Measurements from ENCODE around the gene PSPC1.
"Not testable (repeated sequence)": the region's sequence is repeated elsewhere in the genome, so short reads cannot be mapped to it uniquely, and the experiment has no call there.

Gene PSPC1

GRCh38 chr13:19759669-19760068, 23.1 kb downstream of the PSPC1 start:
- no peak for DNase-seq

DNA sequence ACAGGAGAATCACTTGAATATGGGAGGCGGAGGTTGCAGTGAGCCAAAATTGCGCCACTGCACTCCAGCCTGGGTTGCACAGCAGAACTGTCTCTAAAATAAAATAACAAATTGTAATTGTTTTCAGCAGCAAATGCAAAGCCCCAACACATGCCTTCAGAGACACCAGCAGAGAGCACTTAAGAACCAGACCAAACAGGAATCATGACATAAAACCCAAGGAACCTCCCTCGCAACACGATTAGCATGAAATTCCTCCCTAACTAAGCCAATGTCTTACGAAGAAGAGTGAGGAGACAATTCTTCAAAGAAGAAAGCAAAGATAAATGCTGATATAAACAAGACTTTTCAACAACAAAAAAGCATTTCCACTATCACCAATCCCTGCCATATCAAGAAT, 40.1 kb downstream of the PSPC1 start:
- DNase-seq: no peak

GRCh38 chr13:19737844-19738557, 44.7 kb downstream of the PSPC1 start:
- DNase-seq: no peak

- DNase-seq: no peak
Observed at GRCh38 chr13:19726611-19727010, 56.1 kb downstream of the PSPC1 start.

DNA sequence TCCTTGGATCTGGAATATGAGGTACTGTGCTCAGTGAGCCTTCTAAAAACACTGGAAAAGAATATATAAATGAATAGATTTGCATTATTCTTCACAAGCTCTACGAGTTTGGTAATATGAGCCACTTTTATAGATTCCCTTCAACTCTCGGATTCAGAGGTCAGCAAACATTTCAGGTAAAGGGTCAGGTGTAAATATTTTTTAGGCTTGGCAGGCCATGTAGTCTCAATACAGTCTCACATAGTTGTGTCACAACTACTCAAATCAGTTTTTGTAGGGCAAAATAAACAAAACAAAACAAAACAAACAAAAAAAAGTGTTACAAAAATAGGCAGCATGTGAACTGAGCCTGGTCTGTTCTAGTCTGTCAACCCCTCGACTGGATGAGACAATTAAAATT, 57.4 kb downstream of the PSPC1 start:
- no peak for DNase-seq

DNA sequence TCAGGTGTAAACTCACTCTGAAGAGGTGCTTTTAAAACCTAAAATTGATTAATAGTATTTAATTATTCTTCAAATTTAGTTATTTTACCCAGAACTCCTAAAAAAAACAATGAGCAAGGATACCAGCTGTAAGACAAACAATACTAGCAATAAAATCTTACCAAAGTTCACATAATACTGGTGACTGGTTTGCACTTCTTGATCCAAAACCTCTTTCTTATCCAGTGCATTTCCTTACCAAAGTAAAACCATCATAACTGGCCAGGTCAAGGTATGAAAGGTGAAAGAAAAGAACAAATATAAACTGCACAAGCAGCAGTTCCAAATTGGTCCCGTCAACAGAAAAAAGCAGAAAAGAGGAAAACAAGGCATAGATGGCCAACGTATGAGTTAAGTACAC, 62.7 kb downstream of the PSPC1 start:
- no peak for DNase-seq

DNA sequence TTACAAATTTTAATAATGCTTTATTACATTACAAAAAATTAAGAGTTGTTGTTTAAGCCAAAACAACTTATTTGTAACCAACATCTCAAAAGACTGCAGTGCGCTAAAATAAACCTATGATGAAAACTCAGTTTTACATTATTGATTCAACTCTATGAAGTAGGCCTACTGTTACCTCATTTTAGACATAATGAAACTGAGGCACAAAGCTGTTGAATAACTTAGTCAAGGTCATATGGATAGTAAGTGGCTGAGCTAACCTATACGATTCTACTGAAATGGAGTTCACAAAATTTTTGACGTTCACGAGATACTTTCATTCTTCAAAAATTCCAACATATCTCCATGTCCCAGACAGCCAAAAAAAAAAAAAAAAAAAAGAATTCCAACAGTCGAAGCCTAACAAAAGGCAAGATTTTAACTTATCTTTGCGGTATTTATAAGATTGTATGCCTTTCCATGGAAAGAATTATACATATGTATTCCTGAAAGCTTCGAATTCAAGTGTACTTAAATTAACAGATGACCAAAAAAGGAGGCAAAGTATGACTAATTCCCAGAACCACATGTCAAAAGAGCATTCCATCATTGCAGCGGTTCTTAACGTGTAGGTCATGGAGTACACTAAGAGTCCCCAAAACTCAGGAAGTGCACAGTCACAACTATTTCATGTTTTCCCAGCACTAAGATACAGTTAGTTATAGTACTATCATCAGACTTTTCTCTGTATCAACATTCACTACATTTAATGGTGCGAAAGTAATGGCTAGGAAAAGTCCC, 69.4 kb downstream of the PSPC1 start:
- DNase-seq: no peak

GRCh38 chr13:19709782-19710181, 73.0 kb downstream of the PSPC1 start:
- DNase-seq: not testable (repeated sequence)

DNA sequence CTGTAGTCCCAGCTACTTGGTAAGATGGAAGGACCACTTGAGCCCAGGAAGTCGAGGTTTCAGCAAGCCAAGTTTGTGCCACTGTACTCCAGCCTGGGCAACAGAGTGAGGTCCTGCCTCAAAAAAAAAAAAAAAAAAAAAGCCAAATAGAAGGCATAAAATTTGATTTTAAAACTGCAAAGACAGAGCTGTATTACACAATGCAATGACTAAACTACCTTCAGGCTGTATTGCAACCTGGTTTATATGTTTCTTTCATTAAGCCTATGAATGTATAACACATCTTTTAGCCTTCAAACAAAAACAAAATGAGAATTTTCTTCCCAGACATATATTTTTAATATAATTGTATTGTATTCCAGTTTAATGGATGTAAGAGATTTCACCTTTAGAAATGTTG, 73.7 kb downstream of the PSPC1 start:
- not testable (repeated sequence) for DNase-seq

DNA sequence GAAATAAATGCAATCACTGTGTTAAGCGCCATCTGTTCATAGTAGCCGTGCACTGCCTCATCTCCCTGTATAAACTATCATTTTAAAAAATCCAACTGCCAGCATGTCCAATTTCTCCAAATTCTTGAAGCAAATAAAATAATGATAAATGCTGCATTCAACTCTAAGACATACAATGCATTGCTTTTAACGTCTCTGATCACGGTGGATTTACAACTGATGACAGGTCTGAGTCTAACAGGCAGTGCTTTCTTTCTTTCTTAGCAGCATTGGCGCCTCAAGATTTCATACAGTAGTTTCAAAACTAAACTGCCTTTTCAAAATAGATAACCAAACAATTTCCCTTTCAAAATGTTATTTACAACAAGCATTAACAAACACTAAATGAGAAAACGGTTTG, 78.5 kb downstream of the PSPC1 start:
- DNase-seq: not testable (repeated sequence)

DNA sequence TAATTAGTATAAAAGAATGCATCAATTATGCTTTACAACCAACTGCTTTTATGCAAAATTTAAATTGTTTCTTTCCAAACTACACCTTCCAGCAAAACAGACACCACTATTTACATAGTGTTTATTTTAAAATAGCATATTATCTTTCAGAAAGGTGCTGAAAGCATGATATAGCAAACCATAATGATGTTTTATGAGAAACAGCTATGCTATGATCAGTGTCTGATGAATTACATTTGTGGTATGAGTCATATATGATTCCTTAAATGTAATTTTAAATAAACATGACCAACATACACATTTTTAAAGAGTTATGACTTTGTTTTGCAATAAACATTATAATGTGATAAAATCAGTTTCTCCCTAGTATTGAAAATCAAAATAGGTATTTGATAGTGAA, 81.1 kb downstream of the PSPC1 start:
- DNase-seq: not testable (repeated sequence)

DNA sequence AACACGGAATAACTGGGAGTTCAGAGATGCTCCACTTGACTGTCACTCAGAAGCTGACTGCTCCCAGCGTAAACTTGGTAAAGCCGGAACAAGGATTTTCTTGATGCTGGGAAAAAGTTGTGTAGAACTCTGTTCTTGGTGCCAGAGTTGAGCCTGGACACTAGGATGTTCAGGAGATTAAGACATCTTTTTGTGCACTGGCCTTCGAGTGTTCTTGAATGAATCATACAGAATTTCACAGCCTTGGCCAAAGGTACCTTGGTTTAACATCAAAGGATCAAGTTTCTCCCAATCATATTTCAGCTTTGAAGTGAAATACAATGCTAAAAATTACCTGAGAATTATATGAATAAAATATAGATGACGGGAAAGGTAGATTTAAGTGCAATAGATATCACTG, 81.8 kb downstream of the PSPC1 start:
- DNase-seq: not testable (repeated sequence)

DNA sequence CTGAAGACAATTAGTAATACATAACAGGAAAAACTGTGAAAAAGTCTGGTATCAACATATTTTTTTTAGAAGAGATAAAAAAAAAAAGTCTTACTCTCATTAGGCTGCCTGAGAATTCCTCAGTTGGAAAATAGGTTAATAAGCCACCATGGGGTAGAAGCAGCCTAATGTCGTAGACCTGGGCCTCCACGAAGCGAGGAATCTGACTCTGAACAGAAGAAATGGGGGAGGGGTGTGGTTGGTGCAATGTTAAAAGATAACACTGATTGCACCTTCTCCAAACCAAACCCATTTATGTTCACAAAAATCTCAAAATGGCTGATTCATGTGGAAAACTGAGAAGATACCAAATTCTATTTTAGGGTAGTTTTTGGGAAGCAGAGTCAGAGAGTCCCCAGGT, 86.9 kb downstream of the PSPC1 start:
- DNase-seq: no peak

GRCh38 chr13:19695428-19695827, 87.3 kb downstream of the PSPC1 start:
- no peak for DNase-seq

- not testable (repeated sequence) for DNase-seq
Observed at GRCh38 chr13:19691447-19691846, 91.3 kb downstream of the PSPC1 start.

DNA sequence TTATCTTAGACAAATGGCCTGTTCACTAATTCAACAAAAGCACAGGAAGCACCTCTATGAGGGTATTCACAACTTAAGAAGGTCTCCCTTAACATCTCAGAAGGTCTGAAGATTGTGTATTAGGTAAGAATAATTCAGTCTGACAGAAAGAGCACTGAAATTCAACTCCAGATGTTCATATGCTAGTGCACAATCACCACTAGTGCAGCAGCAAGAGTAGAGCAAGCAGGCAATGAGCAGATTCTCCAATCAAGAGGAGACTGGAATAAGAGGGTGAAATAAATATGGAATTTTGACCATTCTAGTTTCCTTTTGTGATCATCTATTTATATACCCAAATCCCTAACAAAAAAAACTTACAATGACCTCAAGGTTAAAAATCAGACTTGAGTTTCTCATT, 97.3 kb downstream of the PSPC1 start:
- DNase-seq: no peak

- DNase-seq: no peak
Observed at GRCh38 chr13:19685034-19685433, 97.7 kb downstream of the PSPC1 start.

DNA sequence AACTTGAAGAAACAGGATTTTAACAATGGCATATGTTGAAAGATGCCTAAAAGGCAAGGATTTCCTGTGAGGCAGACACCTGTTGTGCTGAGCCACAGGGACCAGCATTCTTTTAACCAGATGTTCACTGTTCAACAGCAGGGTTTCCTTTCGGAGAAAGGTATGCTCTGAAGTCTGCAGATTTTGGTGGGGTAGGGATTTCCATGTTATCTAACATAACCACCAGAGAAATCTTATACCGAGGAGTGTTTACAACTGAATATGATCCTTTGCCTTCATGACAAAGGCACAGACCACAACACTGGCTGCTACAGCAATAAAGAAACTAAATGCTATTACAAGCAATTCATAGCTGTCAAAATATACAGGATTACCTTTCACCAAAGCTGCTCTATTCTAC, 101.2 kb downstream of the PSPC1 start:
- DNase-seq: no peak

- no peak for DNase-seq
Observed at GRCh38 chr13:19680751-19681150, 102.0 kb downstream of the PSPC1 start.

DNA sequence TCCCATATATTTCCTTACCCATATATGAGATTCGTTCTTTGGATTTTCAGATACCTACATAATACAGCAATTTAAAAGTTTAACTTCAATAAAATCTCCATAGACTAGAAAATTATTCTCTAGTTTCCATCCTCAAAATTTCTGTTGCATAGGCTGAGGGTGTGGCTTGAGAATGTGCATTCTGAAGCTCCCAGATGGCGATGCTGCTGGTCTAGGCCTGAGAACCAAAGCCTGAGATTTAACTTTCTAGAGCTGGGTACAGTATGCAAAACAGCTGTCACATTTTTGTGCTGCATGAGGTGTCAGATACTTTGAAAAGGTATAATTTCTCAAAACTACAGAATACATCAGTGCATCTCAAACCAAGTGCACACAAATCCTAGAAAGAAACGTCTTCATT, 106.6 kb downstream of the PSPC1 start:
- no peak for DNase-seq

DNA sequence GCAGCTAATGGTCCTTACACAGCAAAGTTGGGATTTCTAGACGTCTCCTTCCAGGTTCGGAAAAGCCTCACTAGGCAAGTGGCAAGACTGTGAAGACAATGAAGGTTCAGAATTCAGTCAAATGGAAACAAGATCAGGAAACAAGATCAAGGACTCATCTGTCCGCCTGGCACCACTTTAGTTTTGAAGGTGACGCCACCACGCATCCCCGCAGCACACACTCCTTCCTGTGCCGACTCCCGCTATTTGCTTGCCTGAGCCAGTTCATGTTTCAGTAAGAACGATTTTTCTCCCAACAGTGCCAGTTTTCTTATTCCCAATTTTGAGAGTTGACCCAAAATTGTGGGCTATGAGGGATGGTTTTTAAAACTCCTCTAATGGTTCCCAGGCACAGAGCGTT, 107.8 kb downstream of the PSPC1 start:
- DNase-seq: no peak

DNA sequence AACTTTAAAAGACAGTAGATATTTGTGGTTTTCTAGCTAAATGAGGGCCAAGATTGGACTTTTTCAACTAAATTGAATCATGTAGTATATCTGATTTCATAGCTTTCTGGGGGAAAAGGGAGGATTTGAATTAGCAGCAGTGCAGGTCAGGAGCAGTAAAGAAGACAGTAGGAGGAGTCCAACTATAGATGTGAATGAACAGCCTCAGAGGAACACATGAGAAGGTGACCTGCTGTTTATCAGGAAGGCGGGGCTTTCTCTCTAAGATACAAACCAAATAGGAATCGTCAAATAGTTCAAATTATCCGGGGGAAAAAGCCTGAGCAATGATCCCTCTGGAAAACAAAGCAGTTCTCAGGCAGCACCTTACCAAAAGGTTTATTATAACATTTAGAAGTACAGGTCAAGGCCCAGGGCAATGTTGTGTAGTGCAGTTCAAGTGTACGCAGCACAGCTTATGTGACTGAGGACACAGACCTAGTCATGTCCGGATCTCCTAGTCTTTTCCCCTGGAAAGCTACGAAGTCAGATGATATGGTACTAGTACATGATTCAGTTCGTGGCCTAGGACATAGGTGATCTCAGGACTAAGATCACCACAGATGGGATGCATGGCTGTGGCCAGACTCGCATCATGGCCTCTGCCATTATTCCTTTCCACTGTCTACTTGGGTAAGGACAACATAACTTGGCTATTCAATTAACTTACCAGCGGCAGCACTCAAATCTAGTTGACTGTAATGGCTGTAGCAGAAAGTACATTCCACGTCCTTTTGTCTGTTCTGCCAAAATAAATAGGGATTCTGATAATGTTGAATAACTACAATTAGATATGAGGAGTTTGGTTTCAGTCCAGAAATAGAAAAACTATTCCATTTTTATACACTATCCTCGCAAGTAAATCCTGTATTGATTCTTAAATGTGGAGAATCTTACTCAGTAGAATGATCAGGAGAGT, 109.0 kb downstream of the PSPC1 start:
- DNase-seq: no peak

GRCh38 chr13:19672990-19673389, 109.8 kb downstream of the PSPC1 start:
- DNase-seq: no peak
